GM12864 (cell line): ENCODE measurements around the gene ARNT2.

ENCODE experiments used
- DNase-seq: peaks from one replicate; pipeline ENCODE4 v3.0.0-alpha.2; 2011; ENCODE audit warnings: low read depth
- H3K4me3 ChIP-seq: 2 replicates; pipeline ENCODE4 v1.5.1; 2011; ENCODE audit warnings: mild to moderate bottlenecking, low read depth, low read length, control low read depth
- CTCF ChIP-seq: IDR thresholded peaks from 2 replicates; pipeline ENCODE4 v1.5.1; 2011; ENCODE audit warnings: low read depth, mild to moderate bottlenecking, moderate library complexity, low read length, control low read depth, inconsistent platforms; ENCODE audit errors: missing control alignments

The ARNT2 gene

GRCh38 chr15:80404057-80404760, at the start of gene ARNT2:
TSS of gene ARNT2 (plus strand) at chr15:80404382. CDS start at chr15:80404516, 134 bp downstream.
- TF ChIP-seq CTCF, result no peak
- DNase-seq, result no peak
- peak within 1 kb of the TSS; percentile 10 for H3K4me3 ChIP-seq

- peak; percentile 48 for TF ChIP-seq CTCF
- peak; percentile 4 for DNase-seq
- H3K4me3 ChIP-seq, result no peak overlapping the region
Observed at GRCh38 chr15:80367094-80367493, 37.1 kb upstream of the ARNT2 start.

GRCh38 chr15:80367661-80368060, 36.5 kb upstream of the ARNT2 start:
- no peak for DNase-seq
- TF ChIP-seq CTCF, result no peak
- no peak overlapping the region for H3K4me3 ChIP-seq

GRCh38 chr15:80371924-80372323, 32.3 kb upstream of the ARNT2 start:
- no peak for TF ChIP-seq CTCF
- H3K4me3 ChIP-seq, result no peak overlapping the region
- DNase-seq, result no peak

- no peak for TF ChIP-seq CTCF
- H3K4me3 ChIP-seq, result no peak overlapping the region
- no peak for DNase-seq
Observed at GRCh38 chr15:80374441-80374840, 29.7 kb upstream of the ARNT2 start.

GRCh38 chr15:80375968-80376891, 28.0 kb upstream of the ARNT2 start:
- H3K4me3 ChIP-seq, result no peak overlapping the region
- no peak for TF ChIP-seq CTCF
- DNase-seq, result no peak
